Small intestine (tissue), 7 donors: ENCODE data around the gene KAT8. TPM values are rescaled to one million over a fixed set of nuclear protein-coding genes. Genes with fewer than 3 reads are reported as not detected.

Experiments
- DNase-seq, 2 donors: peaks; one replicate each; pipeline versions ENCODE4 v3.0.0 to v3.0.0-alpha.2; 2013
- FAIRE-seq: peaks from 2 replicates; lab custom pipeline; 2012; peaks lifted over from hg19 to GRCh38; lab: Jason Lieb, UNC
- H3K27ac ChIP-seq, 3 donors: one replicate each; pipeline ENCODE4 v1.5.1; 2013; ENCODE audit warnings: low read length in 2 of 3, mild to moderate bottlenecking in 2 of 3, control low read depth in 1 of 3, inconsistent platforms in 1 of 3, low read depth in 1 of 3, moderate library complexity in 1 of 3
- H3K27me3 ChIP-seq, 3 donors: one replicate each; pipeline ENCODE4 v1.6.1; 2013; ENCODE audit warnings: low read length in 3 of 3, inconsistent platforms in 1 of 3; ENCODE audit not compliant: control insufficient read depth in 3 of 3, insufficient read depth in 3 of 3
- H3K36me3 ChIP-seq, 3 donors: one replicate each; pipeline ENCODE4 v1.6.1; 2013; ENCODE audit warnings: low read length in 3 of 3, inconsistent platforms in 1 of 3, low read depth in 1 of 3, mild to moderate bottlenecking in 1 of 3, moderate library complexity in 1 of 3; ENCODE audit not compliant: control insufficient read depth in 3 of 3, insufficient read depth in 2 of 3
- H3K4me1 ChIP-seq, 3 donors: one replicate each; pipeline ENCODE4 v1.6.1; 2013; ENCODE audit warnings: low read length in 2 of 3, inconsistent platforms in 1 of 3, low read depth in 1 of 3, mild to moderate bottlenecking in 1 of 3, moderate library complexity in 1 of 3; ENCODE audit not compliant: control insufficient read depth in 3 of 3, insufficient read depth in 2 of 3
- H3K4me3 ChIP-seq, 3 donors: one replicate each; pipeline ENCODE4 v1.5.1; 2013; ENCODE audit warnings: low read length in 3 of 3, control low read depth in 1 of 3, inconsistent platforms in 1 of 3, low read depth in 1 of 3, mild to moderate bottlenecking in 1 of 3, moderate library complexity in 1 of 3
- H3K9me3 ChIP-seq, 2 donors: one replicate each; pipeline ENCODE4 v1.6.1; 2013; ENCODE audit warnings: low read depth in 1 of 2, low read length in 1 of 2; ENCODE audit not compliant: control insufficient read depth in 2 of 2, insufficient read depth in 1 of 2
- WGBS, 3 donors: extraction: QIAGEN DNeasy Blood & Tissue Kit; methylation state at CpG; one replicate each; pipeline ENCODE4 v1.1.7; 2013; 5-methylcytosine and 5-hydroxymethylcytosine counted together
- polyA plus RNA-seq, 4 donors: library from polyadenylated mRNA; stranded (reverse) in 3 of 4; unstranded in 1 of 4; fragments of 200-250 nt in 3 of 4; fragments of 120-200 nt in 1 of 4; gene quantifications; one replicate each; pipeline versions ENCODE4 v1.2.1 to v1.2.3, GENCODE V29; 2013
- donor health status: healthy with polysubstance abuse.
- donor health status: control.
- donor health status: control.
- donor health status: Bipolar disorder and iron deficiency.
- donor health status: healthy.

Gene KAT8
- polyA plus RNA-seq, 4 donors, result 43.7 to 57.1 (median 44.0) TPM

DNA sequence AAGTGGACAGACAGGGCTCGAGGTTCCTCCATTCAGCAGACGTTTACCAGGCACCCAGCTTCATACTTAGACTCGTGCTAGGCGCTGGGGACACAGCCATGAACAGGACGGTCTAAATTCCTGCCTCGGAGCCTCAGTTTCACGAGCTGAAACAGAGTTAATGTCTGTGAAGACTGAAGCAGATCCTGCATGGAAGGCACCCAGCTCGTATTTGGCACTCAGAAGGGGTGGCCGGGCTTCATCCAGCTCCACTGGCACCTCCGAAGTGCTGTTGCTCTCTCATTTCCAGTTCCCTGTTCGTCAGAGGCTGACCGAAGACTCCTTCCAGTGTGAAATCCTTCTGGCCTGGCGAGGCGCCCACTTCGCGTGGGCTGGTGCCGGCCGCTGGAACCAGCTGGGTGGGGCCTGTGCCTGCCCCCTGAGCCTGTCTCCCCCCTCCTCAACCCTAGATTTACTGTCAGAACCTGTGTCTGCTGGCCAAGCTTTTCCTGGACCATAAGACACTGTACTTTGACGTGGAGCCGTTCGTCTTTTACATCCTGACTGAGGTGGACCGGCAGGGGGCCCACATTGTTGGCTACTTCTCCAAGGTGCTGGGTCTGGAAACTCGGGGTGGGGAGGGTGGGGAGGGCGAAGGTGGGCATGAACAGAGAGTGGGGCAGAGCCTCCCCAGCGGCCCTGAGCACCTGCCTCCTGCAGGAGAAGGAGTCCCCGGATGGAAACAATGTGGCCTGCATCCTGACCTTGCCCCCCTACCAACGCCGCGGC lies 12.3 kb downstream of the KAT8 start:
- H3K27me3 ChIP-seq, result no peaks in the 10 kb centered on the region
- FAIRE-seq, result no peak
- 23 to 55% (median 37%) methylated on average over 28 to 29 of the region's 29 CpGs for WGBS, 3 donors
- peak; percentile 38 to 46 for DNase-seq
- no peak overlapping the region for H3K4me3 ChIP-seq
- H3K4me1 ChIP-seq, result peaks cover 4 to 66% (median 13%) of the 10 kb centered on the region in 3 donors
- no peaks in the 10 kb centered on the region for H3K9me3 ChIP-seq
- peak overlapping the region; percentile 90 to 98 (median 94) for H3K27ac ChIP-seq
- peaks cover 0 to 81% (median 0%) of the 10 kb centered on the region in 3 donors for H3K36me3 ChIP-seq

GRCh38 chr16:31130336-31130891 lies 12.9 kb downstream of the KAT8 start:
- WGBS, 3 donors, result 18 to 66% (median 29%) methylated on average over 10 of the region's 10 CpGs
- Histone ChIP-seq H3K36me3 (peaks cover 0 to 82% (median 0%) of the 10 kb centered on the region in 3 donors), H3K4me1 (peaks cover 4 to 66% (median 13%) of the 10 kb centered on the region in 3 donors), H3K27ac (peak overlapping the region; percentile 90 to 98 (median 94)), H3K9me3 (no peaks in the 10 kb centered on the region), H3K27me3 (no peaks in the 10 kb centered on the region), H3K4me3 (no peak overlapping the region)
- DNase-seq (peak in 1 of 2 donors; percentile 29), FAIRE-seq (no peak)

- H3K4me1 ChIP-seq, result peaks cover 4 to 69% (median 13%) of the 10 kb centered on the region in 3 donors
These were observed 13.4 kb downstream of the KAT8 start for GRCh38 chr16:31130899-31131298.

DNA sequence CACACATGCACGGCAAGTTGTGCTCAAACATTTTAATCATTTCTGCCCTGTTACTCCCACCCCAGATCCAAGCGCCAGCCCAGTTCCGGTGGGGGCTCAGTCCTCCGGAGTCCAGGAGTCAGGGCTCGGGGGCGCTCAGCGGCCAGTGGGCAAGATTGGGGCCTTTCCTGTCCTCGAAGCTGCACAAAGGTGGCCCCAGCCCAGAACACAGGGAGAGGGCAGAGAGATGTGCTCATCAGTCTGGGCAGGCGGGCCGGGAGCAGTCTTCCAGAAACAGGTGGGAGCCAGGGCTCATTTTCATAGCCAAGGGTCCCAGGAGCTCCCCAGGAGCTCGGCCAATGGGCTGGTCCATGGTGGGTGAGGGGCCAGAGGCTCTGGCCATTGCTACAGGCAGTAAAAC lies 14.0 kb downstream of the KAT8 start:
- Histone ChIP-seq H3K27ac (peak overlapping the region; percentile 90 to 98 (median 94)), H3K27me3 (no peaks in the 10 kb centered on the region), H3K36me3 (peaks cover 0 to 74% (median 0%) of the 10 kb centered on the region in 3 donors), H3K4me1 (peaks cover 4 to 74% (median 13%) of the 10 kb centered on the region in 3 donors), H3K9me3 (no peaks in the 10 kb centered on the region), H3K4me3 (peak overlapping the region in 2 of 3 donors; percentile 4 to 27)
- FAIRE-seq, result no peak
- DNase-seq, result no peak
- 37 to 64% (median 45%) methylated on average over 11 of the region's 11 CpGs for WGBS, 3 donors

More at GRCh38 chr16:31130899-31131298, 13.4 kb downstream of the KAT8 start:
- Histone ChIP-seq H3K27me3 (no peaks in the 10 kb centered on the region), H3K36me3 (peaks cover 0 to 78% (median 0%) of the 10 kb centered on the region in 3 donors), H3K4me3 (peak overlapping the region in 1 of 3 donors; percentile 27), H3K9me3 (no peaks in the 10 kb centered on the region), H3K27ac (peak overlapping the region; percentile 90 to 98 (median 94))
- DNase-seq (peak; percentile 94 to 97), FAIRE-seq (no peak)
- WGBS, 3 donors, result 22 to 49% (median 36%) methylated on average over 5 to 6 of the region's 6 CpGs

GRCh38 chr16:31131841-31132271 lies 14.4 kb downstream of the KAT8 start:
- H3K4me1 ChIP-seq, result peaks cover 4 to 79% (median 13%) of the 10 kb centered on the region in 3 donors
- peaks cover 0 to 71% (median 0%) of the 10 kb centered on the region in 3 donors for H3K36me3 ChIP-seq
- peak overlapping the region; percentile 90 to 98 (median 94) for H3K27ac ChIP-seq
- DNase-seq (peak; percentile 94 to 99), FAIRE-seq (no peak)
- no peaks in the 10 kb centered on the region for H3K9me3 ChIP-seq
- no peaks in the 10 kb centered on the region for H3K27me3 ChIP-seq
- WGBS, 3 donors, result 29 to 58% (median 39%) methylated on average over 5 of the region's 5 CpGs
- no peak overlapping the region for H3K4me3 ChIP-seq

- no peak for FAIRE-seq
- Histone ChIP-seq H3K27me3 (no peaks in the 10 kb centered on the region), H3K9me3 (no peaks in the 10 kb centered on the region), H3K36me3 (peaks cover 0 to 65% (median 0%) of the 10 kb centered on the region in 3 donors), H3K27ac (peak overlapping the region; percentile 90 to 98 (median 94)), H3K4me1 (peaks cover 4 to 76% (median 13%) of the 10 kb centered on the region in 3 donors), H3K4me3 (peak overlapping the region in 1 of 3 donors; percentile 94)
- peak; percentile 26 to 29 for DNase-seq
- 23 to 66% (median 49%) methylated on average over 19 to 20 of the region's 20 CpGs for WGBS, 3 donors
These were observed 15.0 kb downstream of the KAT8 start for GRCh38 chr16:31132303-31132979.

DNA sequence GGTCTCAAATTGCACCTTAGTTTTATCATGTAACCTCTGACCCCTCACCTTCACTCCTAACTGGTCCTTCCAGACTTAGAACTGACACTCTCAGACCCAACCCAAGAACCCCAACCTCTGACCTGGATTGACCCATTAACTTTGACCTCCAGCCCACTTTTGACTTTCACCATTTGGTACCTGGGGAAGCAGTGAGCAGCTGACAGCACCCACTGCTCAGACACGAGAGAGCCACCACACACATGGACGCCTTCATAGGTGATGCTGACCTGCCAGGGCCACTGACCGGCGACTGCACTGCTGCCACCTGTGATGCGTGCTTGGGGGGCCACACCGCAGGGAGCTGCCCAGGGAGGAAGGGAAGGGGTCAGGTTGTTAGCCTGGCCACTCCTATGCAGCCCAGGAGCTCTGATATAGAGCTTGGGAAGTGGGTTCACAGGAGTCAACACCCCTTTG lies 15.6 kb downstream of the KAT8 start:
- WGBS, 3 donors, result 50 to 79% (median 56%) methylated on average over 5 to 6 of the region's 6 CpGs
- peak overlapping the region; percentile 90 to 98 (median 94) for H3K27ac ChIP-seq
- peak overlapping the region in 2 of 3 donors; percentile 94 for H3K4me3 ChIP-seq
- no peaks in the 10 kb centered on the region for H3K9me3 ChIP-seq
- peaks cover 0 to 59% (median 0%) of the 10 kb centered on the region in 3 donors for H3K36me3 ChIP-seq
- peaks cover under 1 to 73% (median 11%) of the 10 kb centered on the region in 3 donors for H3K4me1 ChIP-seq
- H3K27me3 ChIP-seq, result no peaks in the 10 kb centered on the region
- FAIRE-seq (no peak), DNase-seq (peak in 1 of 2 donors; percentile 10)
